H9 (cell line): ENCODE results near the gene CCDC3. TPM values are rescaled to one million over a fixed set of nuclear protein-coding genes. Genes with fewer than 3 reads are reported as not detected.

ENCODE experiments used
- DNase-seq: peaks from one replicate; pipeline ENCODE4 v3.0.0-alpha.2; 2017
- H2AFZ ChIP-seq: one replicate; pipeline ENCODE4 v1.6.1; 2013; ENCODE audit warnings: mild to moderate bottlenecking, low read length, control low read depth, moderate library complexity
- H2AK5ac ChIP-seq: 2 replicates; pipeline ENCODE4 v1.6.1; 2013; ENCODE audit warnings: low read length, control low read depth, mixed read lengths; ENCODE audit not compliant: insufficient read length
- H2BK120ac ChIP-seq: one replicate; pipeline ENCODE4 v1.6.1; 2013; ENCODE audit warnings: low read depth, mild to moderate bottlenecking, low read length, control low read depth, inconsistent platforms; ENCODE audit not compliant: poor library complexity, severe bottlenecking
- H2BK12ac ChIP-seq: 2 replicates; pipeline ENCODE4 v1.6.1; 2013; ENCODE audit warnings: low read length, control low read depth, mixed read lengths, low read depth; ENCODE audit not compliant: insufficient read length
- H2BK15ac ChIP-seq: 2 replicates; pipeline ENCODE4 v1.6.1; 2013; ENCODE audit warnings: low read depth, low read length, control low read depth
- H2BK20ac ChIP-seq: one replicate; pipeline ENCODE4 v1.6.1; 2013; ENCODE audit warnings: low read depth, mild to moderate bottlenecking, low read length, control low read depth, inconsistent platforms; ENCODE audit not compliant: poor library complexity, severe bottlenecking
- H2BK5ac ChIP-seq: 2 replicates; pipeline ENCODE4 v1.6.1; 2013; ENCODE audit warnings: low read length, control low read depth, mixed read lengths; ENCODE audit not compliant: insufficient read length
- H3K14ac ChIP-seq: 2 replicates; pipeline ENCODE4 v1.6.1; 2013; ENCODE audit warnings: low read length, control low read depth; ENCODE audit not compliant: insufficient read depth
- H3K18ac ChIP-seq: 2 replicates; pipeline ENCODE4 v1.6.1; 2013; ENCODE audit warnings: low read depth, mild to moderate bottlenecking, mixed read lengths, low read length, control low read depth; ENCODE audit not compliant: insufficient read length
- H3K23ac ChIP-seq: 2 replicates; pipeline ENCODE4 v1.6.1; 2013; ENCODE audit warnings: low read length, control low read depth, mixed read lengths, low read depth; ENCODE audit not compliant: insufficient read length
- H3K23me2 ChIP-seq: 2 replicates; pipeline ENCODE4 v1.6.1; 2013; ENCODE audit warnings: low read depth, mild to moderate bottlenecking, mixed read lengths, low read length, control low read depth; ENCODE audit not compliant: insufficient read length, poor library complexity, severe bottlenecking
- H3K27ac ChIP-seq: 2 replicates; pipeline ENCODE4 v1.5.1; 2013; ENCODE audit warnings: low read length, control low read depth, mixed read lengths, low read depth; ENCODE audit not compliant: insufficient read length
- H3K27me3 ChIP-seq: 2 replicates; pipeline ENCODE4 v1.6.1; 2013; ENCODE audit warnings: low read length, control low read depth, inconsistent platforms; ENCODE audit not compliant: insufficient read depth
- H3K4ac ChIP-seq: 2 replicates; pipeline ENCODE4 v1.6.1; 2013; ENCODE audit warnings: low read depth, mild to moderate bottlenecking, control low read depth, inconsistent platforms, low read length, moderate library complexity
- H3K4me1 ChIP-seq: 2 replicates; pipeline ENCODE4 v1.6.1; 2013; ENCODE audit warnings: low read length, control low read depth, inconsistent platforms; ENCODE audit not compliant: insufficient read depth
- H3K4me2 ChIP-seq: 2 replicates; pipeline ENCODE4 v1.6.1; 2013; ENCODE audit warnings: low read length, control low read depth, mixed read lengths; ENCODE audit not compliant: insufficient read length, insufficient read depth
- H3K56ac ChIP-seq: 2 replicates; pipeline ENCODE4 v1.6.1; 2013; ENCODE audit warnings: low read depth, mild to moderate bottlenecking, mixed read lengths, low read length, control low read depth; ENCODE audit not compliant: insufficient read length
- H3K79me1 ChIP-seq: 2 replicates; pipeline ENCODE4 v1.6.1; 2013; ENCODE audit warnings: low read depth, mild to moderate bottlenecking, moderate library complexity, low read length, control low read depth, inconsistent platforms; ENCODE audit not compliant: insufficient read depth, poor library complexity, severe bottlenecking
- H3K79me2 ChIP-seq: 2 replicates; pipeline ENCODE4 v1.6.1; 2013; ENCODE audit warnings: low read length, control low read depth, inconsistent platforms; ENCODE audit not compliant: insufficient read depth
- H3K9ac ChIP-seq: 2 replicates; pipeline ENCODE4 v1.6.1; 2013; ENCODE audit warnings: low read length, control low read depth, mixed read lengths; ENCODE audit not compliant: insufficient read length; ENCODE audit errors: extremely low read depth
- H3K9me3 ChIP-seq: one replicate; pipeline ENCODE4 v1.6.1; 2013; ENCODE audit warnings: low read depth, low read length, inconsistent platforms; ENCODE audit not compliant: control insufficient read depth
- H3T11ph ChIP-seq: one replicate; pipeline ENCODE4 v1.6.1; 2013; ENCODE audit warnings: mild to moderate bottlenecking, low read length, control low read depth, inconsistent platforms
- H4K20me1 ChIP-seq: one replicate; pipeline ENCODE4 v1.6.1; 2013; ENCODE audit not compliant: control insufficient read depth, insufficient read length, insufficient read depth
- H4K5ac ChIP-seq: 2 replicates; pipeline ENCODE4 v1.6.1; 2013; ENCODE audit warnings: low read depth, mild to moderate bottlenecking, mixed read lengths, low read length, control low read depth; ENCODE audit not compliant: insufficient read length
- H4K8ac ChIP-seq: replicated peaks from 2 replicates; pipeline ENCODE4 v1.6.1; 2013; ENCODE audit warnings: low read length, control low read depth, mixed read lengths, low read depth; ENCODE audit not compliant: insufficient read length
- H4K91ac ChIP-seq: 2 replicates; pipeline ENCODE4 v1.6.1; 2013; ENCODE audit warnings: low read depth, mild to moderate bottlenecking, moderate library complexity, mixed read lengths, low read length, control low read depth; ENCODE audit not compliant: insufficient read length
- H3K27ac Mint-ChIP-seq, 3 experiments: 2 replicates in 2 of 3; 3 replicates in 1 of 3; pipeline ENCODE4 v1.8.0; 2020 to 2021; ENCODE audit warnings: mixed read lengths in 3 of 3, mild to moderate bottlenecking in 1 of 3, moderate library complexity in 1 of 3
- H3K27me3 Mint-ChIP-seq: 2 replicates; pipeline ENCODE4 v1.8.0; 2021; ENCODE audit warnings: low read depth, mild to moderate bottlenecking, moderate library complexity, mixed read lengths
- H3K36me3 Mint-ChIP-seq, 3 experiments: 2 replicates in 2 of 3; 3 replicates in 1 of 3; pipeline ENCODE4 v1.8.0; 2020 to 2021; ENCODE audit warnings: low read depth in 3 of 3, mixed read lengths in 3 of 3; ENCODE audit not compliant: insufficient read depth in 1 of 3
- H3K4me1 Mint-ChIP-seq, 2 experiments: 2 replicates each; pipeline ENCODE4 v1.8.0; 2020; ENCODE audit warnings: mixed read lengths in 2 of 2
- H3K4me3 Mint-ChIP-seq, 2 experiments: 2 replicates in 1 of 2; 3 replicates in 1 of 2; pipeline ENCODE4 v1.8.0; 2020 to 2021; ENCODE audit warnings: mild to moderate bottlenecking in 2 of 2, mixed read lengths in 2 of 2, moderate library complexity in 1 of 2
- H3K9me3 Mint-ChIP-seq, 2 experiments: 2 replicates in 1 of 2; 3 replicates in 1 of 2; pipeline ENCODE4 v1.8.0; 2020; ENCODE audit warnings: mild to moderate bottlenecking in 2 of 2, mixed read lengths in 2 of 2, moderate library complexity in 1 of 2
- CTCF ChIP-seq: fragments of 200-600 bp; sonication (generic); conservative IDR thresholded peaks from 3 replicates; pipeline ENCODE4 v1.8.0; 2021; ENCODE audit warnings: antibody characterized with exemption, mild to moderate bottlenecking
- WGBS: extraction: QIAGEN DNeasy Blood & Tissue Kit; methylation state at CpG from one replicate; pipeline ENCODE4 v1.1.7; 2013; ENCODE audit warnings: missing lambda C conversion rate, low lambda C conversion rate, mixed read lengths; ENCODE audit not compliant: insufficient read length; ENCODE audit errors: extremely low coverage; 5-methylcytosine and 5-hydroxymethylcytosine counted together
- total RNA-seq: library from RNA; stranded (reverse); gene quantifications from 2 replicates; pipeline ENCODE4 v1.2.1, GENCODE V29; 2021

Gene CCDC3
- total RNA-seq, 1 experiment from 2014 or later, result 2.3 TPM

GRCh38 chr10:13023754-13024153 lies 22.2 kb upstream of the CCDC3 start:
- no peak for TF ChIP-seq CTCF
- no peak for DNase-seq
- no peak overlapping the region for H3K23ac ChIP-seq
- no peak overlapping the region for H2BK120ac ChIP-seq
- H3K56ac ChIP-seq, result no peak overlapping the region
- no peaks in the 10 kb centered on the region for H4K20me1 ChIP-seq
- H3K23me2 ChIP-seq, result no peaks in the 10 kb centered on the region
- H2BK5ac ChIP-seq, result no peak overlapping the region
- no peak overlapping the region for H3K27ac ChIP-seq
- H3K27me3 ChIP-seq, result no peaks in the 10 kb centered on the region
- H3K4me2 ChIP-seq, result no peak overlapping the region
- no peak overlapping the region for H2AK5ac ChIP-seq
- no peak overlapping the region for H3K4ac ChIP-seq
- Mint-ChIP-seq H3K9me3 (peaks cover 6 to 10% of the 10 kb centered on the region in 2 experiments; a peak in 3 of 5 replicates), H3K36me3 (no peaks in the 10 kb centered on the region; a peak in 1 of 7 replicates), H3K27me3 (peaks cover 3% of the 10 kb centered on the region), H3K27ac (no peak overlapping the region), H3K4me3 (no peak overlapping the region), H3K4me1 (no peaks in the 10 kb centered on the region)
- H3K18ac ChIP-seq, result no peak overlapping the region
- no peak overlapping the region for H4K8ac ChIP-seq
- no peaks in the 10 kb centered on the region for H3K4me1 ChIP-seq
- H2BK12ac ChIP-seq, result no peak overlapping the region
- no peaks in the 10 kb centered on the region for H3K79me1 ChIP-seq
- no peaks in the 10 kb centered on the region for H3K79me2 ChIP-seq
- no peak overlapping the region for H2BK15ac ChIP-seq
- no CpG with 5 or more reads among the region's 2 CpGs for WGBS
- no peak overlapping the region for H4K91ac ChIP-seq
- H4K5ac ChIP-seq, result no peak overlapping the region
- no peak overlapping the region for H3T11ph ChIP-seq
- H2BK20ac ChIP-seq, result no peak overlapping the region
- no peak overlapping the region for H3K9ac ChIP-seq
- peaks cover 6% of the 10 kb centered on the region for H3K9me3 ChIP-seq
- H3K14ac ChIP-seq, result no peak overlapping the region
- H2AFZ ChIP-seq, result no peak overlapping the region
